ENCODE measurements around the gene CENPP.

CENPP gene

DNA sequence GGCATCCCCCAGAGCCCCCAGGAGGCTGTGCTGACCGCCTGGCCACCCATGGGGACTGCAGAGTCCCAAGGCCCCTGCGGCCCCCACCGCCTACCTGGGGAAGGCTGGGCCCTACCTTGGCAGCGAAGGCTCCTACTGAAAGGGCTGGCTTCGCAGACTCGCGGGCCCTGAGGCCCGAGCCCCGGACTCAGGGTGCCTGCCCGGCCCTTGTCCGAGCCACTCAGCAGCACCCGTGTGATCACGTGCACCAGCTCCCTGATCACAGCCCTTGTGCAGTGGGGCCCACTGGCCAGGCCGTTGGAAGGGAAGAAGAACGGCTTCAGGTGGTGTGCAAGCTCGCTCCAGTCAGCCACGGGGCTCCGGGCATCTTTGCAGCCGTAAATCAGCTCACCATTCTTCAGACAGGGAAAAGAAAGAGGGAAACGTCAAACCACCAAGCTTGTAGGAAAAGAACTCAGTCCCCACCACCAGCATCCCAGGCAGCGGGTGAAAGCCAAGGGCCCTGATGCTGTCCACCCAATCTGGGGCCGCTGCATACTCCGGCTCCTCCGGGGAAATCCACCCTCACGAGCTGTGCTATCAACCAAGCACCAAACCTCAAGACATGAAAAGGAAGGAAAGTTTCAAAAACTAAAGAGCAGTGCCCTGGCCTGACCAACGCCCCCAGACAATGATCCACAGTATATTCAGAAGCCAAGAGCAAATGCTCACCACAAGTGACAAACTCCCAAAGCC lies 312.3 kb downstream of the CENPP start:
- no peak for DNase-seq (ENCODE audit: extremely low spot score)
- CTCF ChIA-PET, result no interaction called here
- TF ChIP-seq HDGF (IDR thresholded peaks at IDR 0.05; ENCODE audit: borderline replicate concordance) (no peak), ZNF384 (IDR thresholded peaks at IDR 0.05) (no peak), LEF1 (IDR thresholded peaks at IDR 0.05; ENCODE audit: borderline replicate concordance) (no peak), TARDBP (IDR thresholded peaks at IDR 0.05) (no peak), L3MBTL2 (conservative IDR thresholded peaks at IDR 0.05) (no peak), ELF4 (IDR thresholded peaks at IDR 0.05) (no peak), FOXK2 (IDR thresholded peaks at IDR 0.05) (no peak), FOXM1 (IDR thresholded peaks at IDR 0.05; ENCODE audit: borderline replicate concordance) (no peak)
- TF ChIP-seq, protein P1, sequence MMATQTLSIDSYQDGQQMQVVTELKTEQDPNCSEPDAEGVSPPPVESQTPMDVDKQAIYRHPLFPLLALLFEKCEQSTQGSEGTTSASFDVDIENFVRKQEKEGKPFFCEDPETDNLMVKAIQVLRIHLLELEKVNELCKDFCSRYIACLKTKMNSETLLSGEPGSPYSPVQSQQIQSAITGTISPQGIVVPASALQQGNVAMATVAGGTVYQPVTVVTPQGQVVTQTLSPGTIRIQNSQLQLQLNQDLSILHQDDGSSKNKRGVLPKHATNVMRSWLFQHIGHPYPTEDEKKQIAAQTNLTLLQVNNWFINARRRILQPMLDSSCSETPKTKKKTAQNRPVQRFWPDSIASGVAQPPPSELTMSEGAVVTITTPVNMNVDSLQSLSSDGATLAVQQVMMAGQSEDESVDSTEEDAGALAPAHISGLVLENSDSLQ (IDR thresholded peaks at IDR 0.05), result no peak
- POLR2A ChIA-PET, result no interaction called here

DNA sequence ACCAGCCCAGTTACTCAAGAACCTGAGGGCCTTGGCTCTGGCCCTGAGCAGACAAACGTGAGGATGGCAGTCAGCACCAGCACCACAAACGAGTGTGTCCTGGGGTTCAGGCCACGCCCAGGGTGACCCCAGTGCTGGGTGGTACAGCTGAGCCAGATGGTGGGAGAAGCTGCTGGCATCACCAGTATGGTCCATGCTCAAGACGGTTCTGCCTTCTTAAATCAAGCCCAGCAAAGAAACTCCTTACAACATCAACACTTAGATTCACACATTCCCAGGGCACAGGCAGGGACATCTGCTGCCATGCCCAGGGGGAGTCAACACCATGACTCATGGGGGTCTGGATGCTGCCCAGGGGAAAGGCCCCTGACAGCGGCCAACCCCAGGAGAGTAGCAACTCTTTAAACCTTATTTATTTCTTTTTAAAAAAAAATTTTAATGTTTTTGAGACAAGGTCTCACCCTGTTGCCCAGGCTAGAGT lies 312.9 kb downstream of the CENPP start:
- ChIA-PET CTCF (no interaction called here), POLR2A (no interaction called here)
- no peak for TF ChIP-seq CTBP1 (IDR thresholded peaks at IDR 0.05; ENCODE audit: borderline replicate concordance)
- TF ChIP-seq ELF4 (IDR thresholded peaks at IDR 0.05), result no peak
- no peak for TF ChIP-seq LEF1 (IDR thresholded peaks at IDR 0.05; ENCODE audit: borderline replicate concordance)
- no peak for TF ChIP-seq FOXK2 (IDR thresholded peaks at IDR 0.05)
- no peak for TF ChIP-seq L3MBTL2 (conservative IDR thresholded peaks at IDR 0.05)
- TF ChIP-seq TARDBP (IDR thresholded peaks at IDR 0.05), result no peak
- no peak for TF ChIP-seq ARNT (IDR thresholded peaks at IDR 0.05)
- TF ChIP-seq BHLHE40 (IDR thresholded peaks at IDR 0.05; ENCODE audit: borderline replicate concordance), result no peak
- TF ChIP-seq HDGF (IDR thresholded peaks at IDR 0.05; ENCODE audit: borderline replicate concordance), result no peak
- no peak for TF ChIP-seq FOXM1 (IDR thresholded peaks at IDR 0.05; ENCODE audit: borderline replicate concordance)
- no peak for TF ChIP-seq SUZ12 (IDR thresholded peaks at IDR 0.05)
- TF ChIP-seq NFRKB (IDR thresholded peaks at IDR 0.05), result no peak
- TF ChIP-seq, protein P1 (IDR thresholded peaks at IDR 0.05), result no peak
- no peak for DNase-seq (ENCODE audit: extremely low spot score)

DNA sequence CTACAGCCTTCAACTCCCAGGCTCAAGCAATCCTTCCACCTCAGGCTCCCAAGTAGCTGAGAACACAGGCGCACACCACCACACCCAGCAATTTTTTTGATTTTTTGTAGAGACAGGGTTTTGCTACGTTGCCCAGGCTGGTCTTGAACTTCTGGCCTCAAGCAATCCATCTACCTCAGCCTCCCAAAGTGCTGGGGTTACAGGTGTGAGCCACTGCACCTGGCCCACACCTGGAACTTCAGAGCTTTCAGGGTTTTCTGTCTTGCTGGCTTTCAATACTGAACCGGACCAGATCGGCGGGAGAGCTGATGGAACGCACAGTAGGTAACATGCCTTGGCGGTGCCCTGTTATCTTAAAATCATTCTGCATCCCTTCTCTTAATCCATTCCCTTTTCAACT lies 313.4 kb downstream of the CENPP start:
- POLR2A ChIA-PET, result no interaction called here
- DNase-seq (ENCODE audit: extremely low spot score), result no peak
- TF ChIP-seq LEF1 (IDR thresholded peaks at IDR 0.05; ENCODE audit: borderline replicate concordance) (no peak), ARNT (IDR thresholded peaks at IDR 0.05) (no peak), ZNF384 (IDR thresholded peaks at IDR 0.05) (no peak), SUZ12 (IDR thresholded peaks at IDR 0.05) (no peak), SP1 (IDR thresholded peaks at IDR 0.05) (no peak), FOXK2 (IDR thresholded peaks at IDR 0.05) (no peak), HDGF (IDR thresholded peaks at IDR 0.05; ENCODE audit: borderline replicate concordance) (no peak)
- CTCF ChIA-PET, result no interaction called here

DNA sequence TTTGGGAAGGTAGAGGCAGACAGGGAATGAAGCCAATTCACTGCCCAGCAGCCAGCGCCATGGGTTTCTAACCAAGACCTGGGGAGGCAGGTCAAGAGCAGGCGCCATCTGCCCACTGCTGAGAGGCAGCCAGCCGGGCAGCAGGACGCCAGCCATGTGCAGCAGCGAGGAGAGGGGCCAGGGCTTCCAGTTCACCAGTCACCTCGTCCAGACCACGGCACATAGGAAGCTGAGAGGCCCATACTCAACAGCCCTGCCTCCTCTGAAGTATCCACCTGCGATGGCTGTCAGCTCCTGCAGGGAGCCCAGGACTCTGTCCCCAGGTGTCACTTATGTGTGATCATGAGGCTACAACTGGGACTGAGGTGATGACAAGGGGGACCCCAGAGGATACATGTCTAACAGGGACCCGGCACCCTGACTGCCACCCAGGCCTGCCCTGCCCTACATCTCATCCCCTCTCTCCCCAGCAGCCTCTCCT lies 314.1 kb downstream of the CENPP start:
- CTCF ChIA-PET, result no interaction called here
- no peak for DNase-seq (ENCODE audit: extremely low spot score)
- no peak for TF ChIP-seq ELF4 (IDR thresholded peaks at IDR 0.05)
- no peak for TF ChIP-seq HDGF (IDR thresholded peaks at IDR 0.05; ENCODE audit: borderline replicate concordance)
- TF ChIP-seq, protein P1 (IDR thresholded peaks at IDR 0.05), result no peak
- TF ChIP-seq TARDBP (IDR thresholded peaks at IDR 0.05), result no peak
- no peak for TF ChIP-seq FOXK2 (IDR thresholded peaks at IDR 0.05)
- TF ChIP-seq NFRKB (IDR thresholded peaks at IDR 0.05), result no peak
- TF ChIP-seq LEF1 (IDR thresholded peaks at IDR 0.05; ENCODE audit: borderline replicate concordance), result no peak
- no peak for TF ChIP-seq CTBP1 (IDR thresholded peaks at IDR 0.05; ENCODE audit: borderline replicate concordance)
- TF ChIP-seq FOXA1 (IDR thresholded peaks at IDR 0.05), result no peak
- TF ChIP-seq SUZ12 (IDR thresholded peaks at IDR 0.05), result no peak
- no peak for TF ChIP-seq L3MBTL2 (conservative IDR thresholded peaks at IDR 0.05)
- TF ChIP-seq FOXM1 (IDR thresholded peaks at IDR 0.05; ENCODE audit: borderline replicate concordance), result no peak
- POLR2A ChIA-PET, result no interaction called here

DNA sequence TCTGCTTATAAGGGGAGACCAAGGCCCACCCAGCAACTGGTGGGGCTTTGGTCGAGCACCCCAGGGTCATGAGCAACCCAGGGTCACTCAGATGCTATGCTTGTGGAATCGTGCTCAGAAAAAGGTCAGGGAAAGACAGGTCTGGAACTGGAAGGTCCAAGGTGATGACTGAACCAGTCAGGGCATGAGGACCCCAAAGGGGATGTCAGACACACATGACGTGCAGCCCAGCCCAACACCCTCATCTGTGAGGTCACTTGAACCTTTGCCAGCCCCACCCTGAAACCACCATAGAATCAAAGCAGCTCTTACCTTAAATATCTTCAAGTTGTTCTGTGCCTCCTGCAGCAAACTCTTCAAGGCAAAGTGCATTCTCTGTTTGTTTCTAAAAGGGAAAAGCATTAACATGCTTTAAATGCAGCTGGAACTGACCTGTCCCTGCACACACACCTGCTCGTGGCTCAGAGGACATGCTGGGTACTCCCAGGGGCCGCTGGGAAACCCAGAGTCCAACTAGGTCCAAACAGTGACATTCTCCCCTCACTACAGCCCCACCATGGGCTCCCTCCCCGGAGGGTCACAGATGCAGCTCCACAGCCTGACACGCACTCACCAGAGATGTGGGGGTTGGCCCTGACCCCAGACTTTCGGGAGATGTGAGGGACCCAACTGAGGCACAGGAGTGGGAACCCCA lies 314.8 kb downstream of the CENPP start:
- ChIA-PET CTCF (no interaction called here), POLR2A (no interaction called here)
- no peak for DNase-seq (ENCODE audit: extremely low spot score)
- TF ChIP-seq FOXK2 (IDR thresholded peaks at IDR 0.05) (no peak), LEF1 (IDR thresholded peaks at IDR 0.05; ENCODE audit: borderline replicate concordance) (no peak), TARDBP (IDR thresholded peaks at IDR 0.05) (no peak), NFRKB (IDR thresholded peaks at IDR 0.05) (no peak), ARNT (IDR thresholded peaks at IDR 0.05) (no peak), HDGF (IDR thresholded peaks at IDR 0.05; ENCODE audit: borderline replicate concordance) (no peak), FOXM1 (IDR thresholded peaks at IDR 0.05; ENCODE audit: borderline replicate concordance) (no peak), ZNF384 (IDR thresholded peaks at IDR 0.05) (no peak), L3MBTL2 (conservative IDR thresholded peaks at IDR 0.05) (no peak), BHLHE40 (IDR thresholded peaks at IDR 0.05; ENCODE audit: borderline replicate concordance) (no peak), ELF4 (IDR thresholded peaks at IDR 0.05) (no peak), FOXA1 (IDR thresholded peaks at IDR 0.05) (no peak), SUZ12 (IDR thresholded peaks at IDR 0.05) (no peak), SP1 (IDR thresholded peaks at IDR 0.05) (no peak), CTBP1 (IDR thresholded peaks at IDR 0.05; ENCODE audit: borderline replicate concordance) (no peak)
- TF ChIP-seq, protein P1 (IDR thresholded peaks at IDR 0.05), result no peak
